Tracheal epithelial cell (primary cell): ENCODE measurements around the gene RPL35. TPM values are rescaled to one million over a fixed set of nuclear protein-coding genes. Genes with fewer than 3 reads are reported as not detected.

ENCODE experiments used
- total RNA-seq: library from RNA; depleted of rRNA; stranded (reverse); fragments of >200 nt; gene quantifications from 2 replicates; pipeline ENCODE4 v1.2.1, GENCODE V29; 2014

Gene RPL35
- total RNA-seq: 2,973 and 5,407 TPM in 2 replicates

GRCh38 chr9:124861342-124862229, at the start of gene RPL35, which contains the start of gene ARPC5L:
RPL35 (minus strand) TSS chr9:124861957; CDS start chr9:124861912, 45 bp downstream.
ARPC5L (plus strand) TSS chr9:124862130; CDS start chr9:124869291, 7,161 bp downstream.

GRCh38 chr9:124852829-124853531, 8.8 kb downstream of the RPL35 start, which contains the start of gene WDR38:
WDR38 (plus strand) TSS chr9:124853460; CDS start chr9:124853532, 72 bp downstream.

Other genes starting within 250 kb of the RPL35 start
- gene NR6A1, start 90.6 kb downstream of the RPL35 start, total RNA-seq: 3.4 and 4.6 TPM in 2 replicates
- 20.2 and 25.1 TPM in 2 replicates for gene OLFML2A, start 84.8 kb downstream of the RPL35 start, total RNA-seq
- not detected in 2 replicates for gene WDR38, start 8.5 kb downstream of the RPL35 start, total RNA-seq
- 20.2 and 28.7 TPM in 2 replicates for gene ARPC5L, start 173 bp upstream of the RPL35 start, total RNA-seq
- gene GOLGA1, start 79.1 kb upstream of the RPL35 start, total RNA-seq: 7.0 TPM in 2 replicates